GM19397 (cell line): ENCODE data around the gene MEI1.
"Not testable (repeated sequence)": the region's sequence is repeated elsewhere in the genome, so short reads cannot be mapped to it uniquely, and the experiment has no call there.

Source experiments
- ATAC-seq: cut with Tn5 transposase; IDR thresholded peaks from one replicate; pipeline ENCODE4 v1.9.1; 2021; ENCODE audit warnings: mild to moderate bottlenecking, moderate library complexity; ENCODE audit not compliant: unreplicated experiment

Gene MEI1

DNA sequence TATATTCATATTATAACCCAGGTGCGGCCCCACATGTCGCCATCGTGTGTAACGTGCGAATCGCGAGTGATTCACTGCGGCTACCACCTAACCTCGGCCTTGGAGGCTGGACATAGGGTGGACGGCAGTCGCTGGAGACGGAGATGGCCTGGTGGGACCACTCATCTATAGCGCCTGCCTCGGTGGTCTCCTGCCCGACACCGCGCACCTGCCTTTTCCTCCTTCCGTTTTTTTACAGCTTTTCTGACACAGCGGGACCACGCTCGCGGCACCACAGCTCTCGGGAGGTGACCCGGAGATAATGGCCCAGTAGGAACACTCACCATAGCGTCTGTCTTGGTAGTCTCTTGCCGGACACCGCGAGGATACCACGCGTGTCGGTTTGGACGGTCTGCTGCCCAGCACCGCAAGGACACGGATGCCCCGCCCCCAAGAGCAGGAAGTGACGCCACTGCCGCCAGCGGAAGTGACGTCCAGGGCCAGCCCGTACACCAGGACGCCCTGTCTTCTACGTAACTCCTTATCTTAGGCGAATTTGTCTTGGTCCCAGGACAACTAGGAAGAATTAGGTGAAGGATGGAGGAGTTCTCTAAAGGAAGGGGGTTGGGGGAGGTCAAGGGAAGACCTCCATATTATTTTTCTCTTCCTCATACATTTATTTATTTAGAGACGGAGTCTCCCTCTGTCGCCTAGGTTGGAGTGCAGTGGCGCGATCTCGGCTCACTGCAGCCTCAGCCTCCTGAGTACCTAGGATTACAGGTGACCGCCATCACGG lies 17.1 kb upstream of the MEI1 start:
- ATAC-seq: peak; percentile 68

DNA sequence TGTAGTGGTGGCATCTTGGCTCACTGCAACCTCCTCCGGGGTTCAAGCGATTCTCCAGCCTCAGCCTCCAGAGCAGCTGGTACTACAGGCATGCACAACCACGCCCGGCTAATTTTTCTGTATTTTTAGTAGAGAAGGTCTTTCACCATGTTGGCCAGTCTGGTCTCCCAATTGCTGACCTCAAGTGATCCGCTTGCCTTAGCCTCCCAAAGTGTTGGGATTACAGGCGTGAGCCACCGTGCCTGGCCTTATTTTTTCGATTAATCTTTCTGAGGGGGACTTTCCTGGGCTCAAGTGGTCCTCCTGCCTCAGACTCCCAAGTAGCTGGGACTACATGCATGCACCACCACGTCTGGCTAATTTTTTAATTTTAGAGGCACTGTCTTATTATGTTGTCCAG lies 16.3 kb upstream of the MEI1 start:
- ATAC-seq: no peak

DNA sequence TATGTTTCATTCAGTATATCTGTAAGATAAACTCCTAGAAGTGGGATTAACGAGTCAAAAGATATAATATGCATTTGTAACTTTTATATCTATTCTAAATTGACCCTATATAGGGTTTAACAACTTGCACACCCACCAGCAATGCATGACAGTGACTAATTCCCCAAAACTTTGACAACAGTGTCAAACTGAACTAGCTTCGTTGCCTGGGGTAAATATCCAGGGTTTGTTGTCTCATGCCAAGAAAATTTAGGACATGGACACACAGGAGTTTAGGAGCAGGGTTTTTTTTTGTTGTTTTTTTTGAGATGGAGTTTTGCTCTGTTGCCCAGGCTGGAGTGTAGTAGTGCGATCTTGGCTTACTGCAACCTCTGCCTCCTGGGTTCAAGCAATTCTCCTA lies 15.7 kb upstream of the MEI1 start:
- no peak for ATAC-seq

DNA sequence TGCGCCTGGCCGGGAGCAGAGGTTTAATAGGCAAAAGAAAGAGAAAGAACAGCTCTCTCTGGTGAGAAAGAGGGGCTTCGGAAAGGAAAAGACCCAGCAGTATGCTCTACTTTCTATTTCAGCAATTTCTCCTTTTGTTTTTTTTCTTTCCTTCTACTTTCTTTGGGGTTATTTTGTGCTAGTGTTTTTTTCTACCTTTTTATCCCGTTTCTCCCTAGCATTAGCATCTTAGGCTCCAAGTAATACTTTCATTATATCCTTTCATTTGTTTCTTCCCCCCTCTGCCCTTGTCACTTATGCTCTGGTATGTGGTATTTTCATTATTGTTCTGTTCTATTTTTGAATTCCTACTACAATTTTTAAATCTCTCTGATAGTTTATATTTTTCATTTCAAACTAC lies 15.1 kb upstream of the MEI1 start:
- no peak for ATAC-seq

DNA sequence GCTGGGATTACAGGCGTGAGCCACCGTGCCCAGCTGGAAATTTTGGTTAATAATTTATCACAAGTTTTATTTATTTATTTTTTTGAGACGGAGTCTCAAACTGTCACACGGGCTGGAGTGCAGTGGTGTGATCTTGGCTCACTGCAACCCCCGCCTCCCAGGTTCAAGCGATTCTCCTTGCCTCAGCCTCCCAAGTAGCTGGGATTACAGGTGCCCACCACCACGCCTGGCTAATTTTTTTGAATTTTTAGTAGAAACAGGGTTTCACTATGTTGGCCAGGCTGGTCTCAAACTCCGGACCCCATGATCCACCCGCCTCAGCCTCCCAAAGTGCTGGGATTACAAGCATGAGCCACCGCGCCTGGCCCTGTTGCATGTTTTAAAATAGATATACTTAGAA lies 12.4 kb upstream of the MEI1 start:
- ATAC-seq: not testable (repeated sequence)

DNA sequence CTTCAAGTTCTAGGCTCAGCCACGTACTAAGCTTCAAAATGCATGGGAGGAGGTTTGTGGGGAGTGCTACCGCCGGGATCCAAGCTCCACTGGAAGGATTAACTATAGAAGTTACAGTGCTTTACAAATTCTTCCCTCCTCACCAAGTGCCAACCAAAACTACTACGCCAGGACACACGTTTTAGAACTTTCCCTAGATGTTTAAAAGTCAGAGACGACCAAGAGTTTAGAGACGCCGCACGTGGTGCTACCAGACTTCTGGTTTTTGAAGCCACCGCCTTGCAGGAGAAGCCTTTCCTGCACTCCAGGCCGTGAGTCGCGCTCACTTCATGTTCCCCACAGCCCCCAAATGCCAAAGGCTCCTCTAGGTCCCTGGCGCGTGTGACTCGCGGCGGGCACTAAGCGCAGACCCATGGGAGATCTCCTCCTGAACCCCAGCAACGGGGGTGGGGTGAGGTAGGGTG lies 11.4 kb upstream of the MEI1 start:
- no peak for ATAC-seq

DNA sequence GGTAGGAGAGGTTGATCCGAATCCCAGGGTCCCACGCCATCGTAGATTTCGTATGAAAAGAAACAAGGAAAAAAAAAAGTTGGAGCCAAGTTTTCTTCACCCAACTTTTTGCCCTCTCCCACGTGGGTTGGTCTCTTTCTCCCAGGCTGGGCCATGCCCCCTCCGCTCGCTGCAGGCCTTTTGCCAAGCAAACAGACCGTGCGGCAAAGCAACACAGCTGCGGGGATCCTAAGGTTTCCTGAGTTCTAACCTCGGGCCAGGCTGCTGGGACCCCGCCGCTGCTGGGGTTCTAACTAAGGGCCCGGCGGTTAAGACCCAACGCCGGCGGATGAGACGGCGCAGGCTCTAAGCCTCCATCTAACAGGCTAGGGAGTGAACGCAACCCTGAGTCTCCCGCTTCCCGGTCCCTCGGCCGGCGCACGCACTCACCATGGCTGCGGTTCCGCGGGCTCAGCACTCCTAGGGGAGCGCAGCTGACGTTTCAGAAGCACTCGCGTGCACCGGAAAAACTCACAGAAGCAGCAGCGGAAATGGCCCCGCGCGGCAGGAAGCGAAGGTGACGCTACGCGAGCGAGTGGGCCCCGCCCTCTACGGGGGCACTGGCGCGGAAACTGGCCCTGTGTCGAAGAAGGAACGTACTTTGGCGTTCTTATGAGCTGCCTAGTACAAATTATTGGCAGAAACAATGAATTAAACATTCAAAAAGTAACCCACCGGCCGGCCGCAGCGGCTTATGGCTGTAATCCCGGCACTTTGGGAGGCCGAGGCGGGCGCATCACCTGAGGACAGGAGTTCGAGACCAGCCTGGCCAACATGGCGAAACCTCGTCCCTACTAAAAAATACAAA lies 10.7 kb upstream of the MEI1 start, which contains the start of gene SNU13:
SNU13 (minus strand) TSS at position 503 of the 847 bp plus-strand sequence; CDS start at position 432, 71 bp downstream.
- peak; percentile 78 for ATAC-seq

DNA sequence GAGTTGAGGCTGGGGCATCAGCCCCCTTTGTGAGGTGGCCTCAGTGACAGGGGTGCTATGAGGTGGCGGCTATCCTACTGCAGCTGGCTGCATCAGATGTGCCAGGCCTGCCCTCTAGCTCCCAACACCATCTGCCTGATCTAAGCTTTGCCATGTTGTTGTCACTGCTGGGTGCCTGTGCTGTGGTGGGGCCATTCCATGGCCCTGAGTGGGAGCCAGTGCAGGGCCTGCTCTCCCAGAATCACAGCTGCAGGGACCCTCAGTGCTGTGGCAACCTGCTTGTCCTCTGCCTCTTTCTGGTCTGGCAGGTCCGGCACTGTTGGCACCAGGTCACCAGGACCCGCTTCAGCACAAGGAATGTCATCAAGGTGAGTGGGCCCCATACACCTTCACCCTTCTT lies 8.8 kb upstream of the MEI1 start:
- no peak for ATAC-seq

DNA sequence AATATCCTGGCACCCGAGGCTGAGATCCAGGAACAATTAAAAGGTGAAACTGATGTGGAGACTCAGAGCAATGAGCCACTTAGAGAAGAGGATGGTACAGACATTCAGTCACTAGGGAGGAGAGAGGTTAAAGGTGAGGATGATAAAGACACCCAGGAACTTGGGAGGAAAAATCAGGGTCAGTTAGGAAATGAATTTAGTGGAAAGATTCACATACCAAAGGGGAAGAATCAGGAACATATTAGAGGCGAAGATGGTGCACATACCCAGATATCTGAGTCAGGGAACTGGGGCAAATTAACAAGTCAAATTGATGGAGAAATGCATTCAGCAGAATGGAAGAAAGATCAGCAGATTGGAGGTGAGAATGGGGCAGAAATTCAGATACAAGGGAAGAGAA lies 4.1 kb upstream of the MEI1 start:
- ATAC-seq: no peak

DNA sequence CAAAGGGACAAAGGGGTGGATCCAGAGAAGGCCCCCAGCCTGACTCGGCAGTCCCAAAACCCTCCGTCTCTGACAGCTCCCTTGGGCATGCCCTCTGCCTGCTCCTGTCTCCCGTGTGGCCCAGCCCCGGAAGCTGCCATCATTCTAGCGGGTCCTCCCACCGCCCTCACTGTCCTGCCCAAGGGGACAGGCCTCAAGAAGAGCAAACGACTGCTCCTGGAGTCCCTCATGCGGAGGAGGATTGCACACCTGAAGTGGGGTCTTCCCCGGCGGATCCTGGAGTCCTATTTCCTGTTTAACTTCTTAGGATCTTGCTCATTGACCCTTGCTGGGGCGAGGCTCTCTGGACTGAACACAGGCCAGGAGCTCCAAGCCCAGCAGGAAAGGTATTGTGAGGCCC lies 2.6 kb upstream of the MEI1 start:
- ATAC-seq: no peak

DNA sequence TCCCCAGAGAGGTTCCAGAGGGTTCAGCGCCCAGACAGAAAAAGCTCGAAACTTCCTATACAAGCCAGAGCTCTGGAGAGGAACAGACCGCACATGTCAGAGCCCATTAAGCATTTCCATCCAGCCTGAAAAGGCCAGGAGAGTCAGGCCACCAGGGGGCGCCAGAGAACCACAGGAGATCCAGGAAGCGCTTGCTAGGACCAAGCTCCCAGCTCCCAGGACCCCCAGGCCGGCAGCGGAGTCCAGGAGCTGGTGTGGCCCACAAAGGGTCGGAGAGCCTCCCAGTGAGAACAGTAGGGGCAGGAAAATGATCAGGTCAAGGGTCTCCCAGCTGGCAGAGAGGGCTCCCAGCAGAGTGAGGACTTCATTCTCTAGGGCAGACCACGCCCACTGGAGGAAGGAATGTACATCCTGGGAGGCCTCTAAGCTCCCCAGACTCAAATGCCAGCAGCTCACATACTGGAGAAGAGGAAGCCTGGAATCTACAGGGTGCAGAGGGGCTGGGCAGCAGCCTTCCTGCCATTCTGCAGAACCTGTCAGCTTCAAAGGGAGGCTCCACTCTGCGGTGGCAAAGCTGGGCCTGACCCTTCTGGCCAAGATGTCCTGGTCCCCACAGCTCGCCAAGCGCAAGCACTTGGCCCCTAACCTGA lies 2.1 kb upstream of the MEI1 start:
- ATAC-seq: no peak

DNA sequence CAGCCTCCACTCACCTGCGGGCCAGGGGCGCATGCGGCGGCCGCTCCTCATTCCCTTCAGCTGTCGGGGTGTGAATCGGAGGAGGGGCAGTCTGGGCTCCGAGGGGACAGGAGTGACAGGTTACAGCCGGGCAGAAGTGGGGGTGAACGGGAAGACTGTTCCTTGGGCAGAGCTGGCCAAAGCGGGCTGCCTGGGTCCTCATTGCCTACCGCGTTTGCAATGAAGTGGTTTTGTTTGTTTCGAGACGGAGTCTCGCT lies 733 bp downstream of the MEI1 start:
- no peak for ATAC-seq

DNA sequence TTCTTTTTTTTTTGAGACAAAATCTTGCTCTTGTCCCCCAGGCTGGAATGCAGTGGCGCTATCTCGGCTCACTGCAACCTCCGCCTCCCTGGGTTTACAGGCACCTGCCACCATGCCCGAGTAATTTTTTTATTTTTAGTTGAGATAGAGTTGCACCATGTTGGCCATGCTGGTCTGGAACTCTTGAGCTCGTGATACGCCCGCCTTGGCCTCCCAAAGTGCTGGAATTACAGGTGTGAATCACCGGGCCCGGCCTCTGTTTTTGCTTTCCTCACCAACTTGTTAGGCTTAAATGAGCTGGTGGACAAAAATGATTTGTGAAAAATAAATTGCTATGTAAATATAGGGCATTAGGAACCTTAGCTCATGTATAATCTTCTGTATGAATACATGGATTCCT lies 3.5 kb downstream of the MEI1 start:
- ATAC-seq: no peak

DNA sequence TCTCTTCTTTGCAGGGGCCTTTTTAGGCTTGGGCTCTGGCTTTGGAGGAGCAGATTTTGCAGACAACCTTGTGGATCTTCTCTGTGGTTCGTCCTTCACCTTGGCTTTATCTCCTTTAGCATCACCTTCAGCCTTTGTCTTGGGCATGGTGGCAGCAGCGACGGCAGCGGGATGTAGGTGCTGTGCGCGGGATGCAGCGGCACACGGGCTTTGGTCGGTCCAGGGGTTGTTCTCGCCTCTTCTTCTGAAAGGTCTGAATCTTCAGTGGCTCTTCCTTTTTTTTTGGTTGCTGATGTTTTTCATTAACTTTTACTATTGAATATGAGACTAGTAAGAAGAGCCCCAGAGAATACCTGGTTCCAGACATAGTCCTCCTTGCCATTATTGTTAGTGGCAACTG lies 10.0 kb downstream of the MEI1 start:
- ATAC-seq: no peak

DNA sequence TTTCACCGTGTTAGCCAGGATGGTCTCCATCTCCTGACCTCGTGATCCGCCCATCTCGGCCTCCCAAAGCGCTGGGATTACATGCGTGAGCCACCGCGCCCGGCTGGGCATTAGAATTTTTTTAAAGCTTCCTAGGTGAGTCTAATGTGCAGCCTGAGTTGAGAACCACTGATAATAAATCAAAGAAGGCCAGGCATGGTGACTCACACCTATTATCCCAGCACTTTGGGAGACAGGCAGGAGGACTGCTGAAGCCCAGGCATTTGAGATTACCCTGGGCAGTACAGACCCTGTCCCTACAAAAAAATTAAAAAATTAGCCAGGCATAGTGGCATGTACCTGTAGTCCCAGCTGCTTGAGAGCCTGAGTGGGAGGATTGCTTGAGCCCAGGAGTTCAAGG lies 13.7 kb downstream of the MEI1 start:
- no peak for ATAC-seq

DNA sequence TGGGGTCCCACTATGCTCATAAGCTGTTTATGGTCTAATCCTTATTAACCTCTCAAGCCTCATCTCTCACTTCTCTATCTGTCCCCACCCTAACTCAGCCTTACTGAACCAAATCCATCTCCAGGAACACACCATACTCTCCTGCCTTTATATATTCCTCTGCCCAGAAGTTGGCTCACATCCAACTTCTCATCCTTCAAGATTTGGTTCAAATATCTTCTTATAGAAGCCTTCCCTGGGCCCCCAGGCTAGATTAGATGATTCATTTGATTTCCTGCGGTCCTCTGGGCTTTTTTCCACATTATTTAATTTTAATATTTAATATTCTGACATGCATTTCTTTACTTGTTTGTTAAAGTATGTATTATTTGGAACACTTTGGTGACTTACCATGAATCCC lies 23.2 kb downstream of the MEI1 start:
- ATAC-seq: no peak

DNA sequence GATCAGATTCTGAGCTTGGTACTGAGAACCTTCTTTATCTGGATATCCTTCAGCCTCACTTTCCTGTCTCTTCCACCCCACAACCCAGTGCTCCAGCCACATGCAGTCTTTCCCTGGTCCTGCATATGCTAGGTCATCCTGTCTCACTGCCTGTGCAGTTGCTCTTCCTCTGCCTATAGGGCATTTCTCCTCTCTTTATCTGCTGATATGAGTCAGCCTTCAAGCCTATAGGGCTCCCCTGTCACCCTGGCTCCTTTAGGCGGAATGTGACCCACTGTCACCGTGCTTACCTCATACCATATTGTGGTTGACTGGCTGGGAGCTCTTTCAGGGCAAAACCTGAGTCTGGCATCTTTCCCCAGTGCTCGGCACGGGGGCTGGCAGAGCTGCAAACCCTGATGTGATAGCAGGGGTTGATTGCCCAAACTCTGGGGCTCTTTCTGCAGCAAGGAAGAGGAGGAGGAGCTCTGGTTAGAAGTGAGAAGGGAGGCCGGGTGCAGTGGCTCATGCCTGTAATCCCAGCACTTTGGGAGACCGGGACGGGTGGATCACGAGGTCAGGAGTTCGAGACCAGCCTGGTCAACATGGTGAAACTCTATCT lies 26.3 kb downstream of the MEI1 start:
- no peak for ATAC-seq

DNA sequence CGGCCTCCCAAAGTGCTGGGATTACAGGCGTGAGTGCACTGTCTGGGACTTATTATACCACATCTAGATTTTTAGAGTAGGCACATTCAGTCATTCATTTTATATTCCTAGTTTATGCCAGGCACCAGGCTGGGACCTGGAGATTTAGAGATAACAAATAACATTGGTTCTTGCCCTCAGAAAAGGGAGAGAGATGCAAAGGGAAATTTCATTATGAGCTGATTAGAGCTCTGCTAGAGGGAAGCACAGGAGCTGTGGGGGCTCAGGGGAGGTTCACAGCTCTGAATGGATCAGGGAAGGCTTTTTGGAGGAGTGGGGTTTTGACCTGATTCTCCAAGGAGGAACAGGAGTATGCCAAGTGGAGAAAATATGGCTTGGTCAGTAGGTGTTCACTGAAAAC lies 32.3 kb downstream of the MEI1 start:
- ATAC-seq: no peak

DNA sequence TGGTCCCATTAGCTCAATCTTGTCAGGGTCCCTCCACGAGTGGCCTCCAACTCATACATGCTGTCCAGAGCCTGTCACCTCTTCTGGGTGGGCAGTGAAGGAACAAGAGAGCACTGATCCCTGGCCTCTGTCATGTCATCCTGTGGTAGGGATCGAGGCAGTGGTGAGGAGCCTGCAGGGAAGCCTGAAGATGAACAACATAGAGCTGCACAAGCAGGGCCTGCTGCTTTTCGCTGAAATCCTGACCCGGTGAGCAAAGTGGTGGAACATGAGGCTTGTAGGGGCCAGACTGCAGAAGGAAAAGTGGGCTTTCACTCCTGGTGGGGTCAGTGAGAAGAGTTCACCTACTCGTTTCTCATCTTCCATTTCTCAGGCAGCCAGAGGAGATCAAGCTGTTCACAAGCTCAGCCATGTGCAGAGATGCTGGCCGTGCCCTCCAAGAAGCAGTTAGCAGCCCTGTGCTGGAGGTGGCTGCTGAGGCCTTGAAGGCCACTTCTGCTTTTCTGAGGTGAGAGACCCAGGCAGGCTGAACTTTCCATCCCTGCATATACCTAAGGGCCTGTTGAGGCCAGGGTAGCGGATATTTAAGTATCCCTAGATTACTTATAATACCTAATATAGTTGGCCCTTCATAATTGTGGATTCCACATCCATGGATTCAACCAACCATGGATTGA lies 32.9 kb downstream of the MEI1 start:
- no peak for ATAC-seq

DNA sequence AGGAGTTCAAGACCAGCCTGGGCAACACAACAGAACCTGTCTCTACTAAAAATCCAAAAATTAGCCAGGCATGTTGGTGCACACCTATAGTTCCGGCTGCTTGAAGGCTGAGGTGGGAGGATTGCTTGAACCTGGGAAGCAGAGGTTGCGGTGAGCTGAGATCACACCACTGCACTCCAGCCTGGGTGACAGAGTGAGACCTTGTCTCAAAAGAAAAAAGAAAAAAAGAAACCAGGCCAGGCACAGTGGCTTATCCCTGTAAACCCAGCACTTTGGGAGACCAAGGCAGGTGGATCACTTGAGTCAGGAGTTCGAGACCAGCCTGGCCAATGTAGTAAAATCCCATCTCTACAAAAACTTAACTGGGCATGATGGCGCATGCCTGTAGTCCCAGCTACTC lies 33.9 kb downstream of the MEI1 start:
- ATAC-seq: not testable (repeated sequence)

DNA sequence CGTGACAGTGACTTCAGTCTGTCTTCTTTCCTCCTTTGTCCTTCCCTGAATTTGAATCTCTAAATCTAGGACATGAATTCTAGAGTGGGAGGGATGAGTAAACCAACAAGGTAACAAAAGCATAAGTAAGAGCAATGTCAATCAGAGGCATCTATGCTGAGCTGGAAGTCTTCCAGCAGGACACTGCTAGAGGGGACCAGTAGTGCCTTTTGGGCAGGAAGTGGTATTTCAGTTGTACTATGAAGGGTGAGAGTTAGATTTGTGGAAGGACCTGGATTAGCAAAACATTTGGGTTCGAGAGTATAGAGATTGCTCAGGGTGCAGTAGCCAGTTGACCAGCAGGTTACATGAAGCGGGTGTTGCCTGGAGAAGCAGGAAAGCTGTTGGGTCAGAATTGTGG lies 40.3 kb downstream of the MEI1 start:
- ATAC-seq: no peak
